Stimulated activated CD4-positive, alpha-beta T cell treated with anti-CD3 and anti-CD28 coated beads, Interleukin-1b, Interleukin-23, amount 100 ng/mL, for 24 hours (primary cell): Measurements from ENCODE around the gene KIAA1671.

Source experiments
- DNase-seq, 4 experiments: peaks; one replicate each; pipeline ENCODE4 v3.0.0-alpha.2; 2020; ENCODE audit warnings: low read depth in 4 of 4, low spot score in 1 of 4

The KIAA1671 gene

GRCh38 chr22:24981066-24981465 lies 28.6 kb downstream of the KIAA1671 start:
- DNase-seq, result no peak

- no peak for DNase-seq
Observed at GRCh38 chr22:24981656-24982055, 29.1 kb downstream of the KIAA1671 start.

GRCh38 chr22:24982301-24983056 lies 30.0 kb downstream of the KIAA1671 start:
- no peak for DNase-seq

GRCh38 chr22:24983151-24983550 lies 30.6 kb downstream of the KIAA1671 start:
- no peak for DNase-seq

GRCh38 chr22:24984122-24984521 lies 31.6 kb downstream of the KIAA1671 start:
- no peak for DNase-seq

GRCh38 chr22:24985826-24986214 lies 33.3 kb downstream of the KIAA1671 start:
- DNase-seq, result no peak

- DNase-seq, result no peak
Observed at GRCh38 chr22:24986816-24987215, 34.3 kb downstream of the KIAA1671 start.

- DNase-seq, result no peak
Observed at GRCh38 chr22:24989135-24989534, 36.6 kb downstream of the KIAA1671 start.

- no peak for DNase-seq
Observed at GRCh38 chr22:24989541-24989951, 37.0 kb downstream of the KIAA1671 start.

GRCh38 chr22:24990344-24990905 lies 37.9 kb downstream of the KIAA1671 start:
- no peak for DNase-seq

GRCh38 chr22:24992946-24993345 lies 40.4 kb downstream of the KIAA1671 start:
- DNase-seq, result no peak

GRCh38 chr22:24994070-24994763 lies 41.7 kb downstream of the KIAA1671 start:
- DNase-seq, result peak in 1 of 4 experiments; percentile 23

GRCh38 chr22:24995649-24996180 lies 43.2 kb downstream of the KIAA1671 start:
- DNase-seq, result no peak

GRCh38 chr22:24996420-24996952 lies 44.0 kb downstream of the KIAA1671 start:
- DNase-seq, result no peak

- DNase-seq, result no peak
Observed at GRCh38 chr22:24997023-24997422, 44.5 kb downstream of the KIAA1671 start.

- no peak for DNase-seq
Observed at GRCh38 chr22:25000686-25001085, 48.2 kb downstream of the KIAA1671 start.

GRCh38 chr22:25002241-25002985 lies 49.9 kb downstream of the KIAA1671 start:
- no peak for DNase-seq

- no peak for DNase-seq
Observed at GRCh38 chr22:25006354-25006753, 53.8 kb downstream of the KIAA1671 start.

GRCh38 chr22:25007444-25008106 lies 55.1 kb downstream of the KIAA1671 start:
- DNase-seq, result no peak

GRCh38 chr22:25008666-25009065 lies 56.1 kb downstream of the KIAA1671 start:
- no peak for DNase-seq
